GM18505 (cell line): ENCODE results near the gene FAM20B.
"Not testable (repeated sequence)": the region's sequence is repeated elsewhere in the genome, so short reads cannot be mapped to it uniquely, and the experiment has no call there.

Source experiments
- ATAC-seq: cut with Tn5 transposase; IDR thresholded peaks from one replicate; pipeline ENCODE4 v1.9.1; 2021; ENCODE audit not compliant: unreplicated experiment
- POLR2A ChIP-seq: IDR thresholded peaks from 4 replicates; pipeline ENCODE4 v1.6.1; 2011; ENCODE audit warnings: borderline replicate concordance; ENCODE audit not compliant: insufficient read depth, insufficient read length; ENCODE audit errors: extremely low read depth

FAM20B gene, protein sequence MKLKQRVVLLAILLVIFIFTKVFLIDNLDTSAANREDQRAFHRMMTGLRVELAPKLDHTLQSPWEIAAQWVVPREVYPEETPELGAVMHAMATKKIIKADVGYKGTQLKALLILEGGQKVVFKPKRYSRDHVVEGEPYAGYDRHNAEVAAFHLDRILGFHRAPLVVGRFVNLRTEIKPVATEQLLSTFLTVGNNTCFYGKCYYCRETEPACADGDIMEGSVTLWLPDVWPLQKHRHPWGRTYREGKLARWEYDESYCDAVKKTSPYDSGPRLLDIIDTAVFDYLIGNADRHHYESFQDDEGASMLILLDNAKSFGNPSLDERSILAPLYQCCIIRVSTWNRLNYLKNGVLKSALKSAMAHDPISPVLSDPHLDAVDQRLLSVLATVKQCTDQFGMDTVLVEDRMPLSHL

DNA sequence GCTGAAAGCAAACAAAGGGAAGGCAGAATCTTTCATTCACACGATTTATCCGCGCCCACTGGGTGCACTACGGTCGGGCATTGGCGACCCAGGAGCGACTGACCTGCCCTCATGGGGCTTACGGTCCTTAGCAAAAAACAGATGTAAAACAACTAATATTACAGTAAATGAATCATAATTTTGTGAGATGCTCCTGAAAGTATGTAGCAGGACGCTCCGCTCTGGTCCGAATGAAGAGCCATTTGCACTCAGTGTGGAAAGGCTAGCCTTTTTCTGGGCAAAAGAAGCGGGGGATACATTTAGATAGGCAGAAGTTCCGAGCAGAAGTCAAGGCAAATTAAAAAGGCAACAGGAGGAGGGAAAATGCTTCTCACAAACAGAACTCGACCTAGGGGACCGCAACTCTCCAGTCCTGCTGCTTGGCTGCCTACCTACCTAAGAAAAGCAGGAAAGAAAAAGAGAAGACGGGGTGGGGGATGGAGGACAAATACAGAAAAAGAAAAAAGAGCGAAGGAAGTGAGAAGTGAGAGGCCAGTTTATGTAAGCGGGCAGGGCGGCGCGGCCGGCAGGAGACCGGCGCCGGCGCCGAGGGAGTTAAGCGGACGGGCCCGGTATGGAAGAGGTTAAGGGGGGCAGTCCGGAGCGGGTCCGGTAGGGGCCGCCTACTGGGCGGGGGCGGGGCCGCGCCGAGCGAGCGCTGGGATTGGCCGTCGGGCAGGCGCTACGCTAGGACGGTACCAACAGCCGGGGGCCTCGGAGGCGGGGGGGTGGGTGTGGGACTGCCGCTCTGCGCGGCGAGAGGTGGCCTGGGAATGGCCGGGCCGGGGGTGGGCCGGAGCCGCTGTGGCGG lies at the start of gene FAM20B:
FAM20B (plus strand) TSS at position 770 of the 850 bp plus-strand sequence. CDS start 17,954 bp downstream, outside the sequence.
- peak; percentile 72 for ATAC-seq
- TF ChIP-seq POLR2A, result no peak

GRCh38 chr1:178976541-178976940 lies 49.2 kb upstream of the FAM20B start:
- no peak for TF ChIP-seq POLR2A
- no peak for ATAC-seq

- TF ChIP-seq POLR2A, result no peak
- ATAC-seq, result no peak
These were observed 39.5 kb upstream of the FAM20B start for GRCh38 chr1:178986204-178986603.

DNA sequence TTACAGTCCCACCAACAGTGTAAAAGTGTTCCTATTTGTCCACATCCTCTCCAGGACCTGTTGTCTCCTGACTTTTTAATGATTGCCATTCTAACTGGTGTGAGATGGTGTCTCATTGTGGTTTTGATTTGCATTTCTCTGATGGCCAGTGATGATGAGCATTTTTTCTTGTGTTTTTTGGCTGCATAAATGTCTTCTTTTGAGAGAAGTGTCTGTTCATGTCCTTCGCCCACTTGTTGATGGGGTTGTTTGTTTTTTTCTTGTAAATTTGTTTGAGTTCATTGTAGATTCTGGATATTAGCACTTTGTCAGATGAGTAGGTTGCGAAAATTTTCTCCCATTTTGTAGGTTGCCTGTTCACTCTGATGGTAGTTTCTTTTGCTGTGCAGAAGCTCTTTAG lies 37.5 kb upstream of the FAM20B start:
- ATAC-seq, result not testable (repeated sequence)

DNA sequence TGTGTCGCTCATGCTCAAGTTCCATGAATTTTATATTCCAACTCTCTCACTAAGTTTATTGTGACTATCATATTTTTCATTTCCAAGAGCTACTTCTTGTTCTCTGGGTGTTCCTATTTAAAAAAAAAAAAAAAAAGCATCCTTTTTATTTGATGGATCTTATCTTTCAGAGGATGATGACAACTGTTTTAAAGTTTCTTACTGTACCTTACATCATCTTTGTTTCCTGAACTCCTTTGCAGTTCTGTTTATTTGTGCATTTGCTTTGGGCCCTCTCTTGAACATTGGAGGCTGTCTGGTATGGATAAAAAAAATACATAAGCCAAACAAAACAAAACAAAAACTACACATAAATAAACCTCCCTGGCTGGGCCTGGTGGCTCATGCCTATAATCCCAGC lies 32.1 kb upstream of the FAM20B start:
- TF ChIP-seq POLR2A, result no peak
- ATAC-seq, result no peak

DNA sequence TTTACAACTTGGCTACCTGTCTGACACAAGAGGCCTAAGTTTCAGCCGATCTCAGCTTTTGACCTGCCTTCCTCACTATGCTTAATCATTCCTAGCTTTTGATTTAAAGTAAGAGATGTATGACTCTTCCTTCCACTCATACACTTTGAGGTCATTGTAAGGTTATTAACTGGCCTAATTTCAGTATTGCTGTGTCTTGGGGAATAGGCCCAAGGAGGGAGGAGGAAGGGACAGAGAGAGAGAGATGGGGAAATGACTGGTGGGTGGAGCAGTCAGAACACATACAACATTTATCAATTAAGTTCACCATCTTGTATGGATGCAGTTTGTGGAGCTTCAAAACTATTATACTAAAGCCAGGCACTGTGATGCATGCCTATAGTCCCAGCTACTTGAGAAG lies 28.3 kb upstream of the FAM20B start:
- ATAC-seq, result no peak

DNA sequence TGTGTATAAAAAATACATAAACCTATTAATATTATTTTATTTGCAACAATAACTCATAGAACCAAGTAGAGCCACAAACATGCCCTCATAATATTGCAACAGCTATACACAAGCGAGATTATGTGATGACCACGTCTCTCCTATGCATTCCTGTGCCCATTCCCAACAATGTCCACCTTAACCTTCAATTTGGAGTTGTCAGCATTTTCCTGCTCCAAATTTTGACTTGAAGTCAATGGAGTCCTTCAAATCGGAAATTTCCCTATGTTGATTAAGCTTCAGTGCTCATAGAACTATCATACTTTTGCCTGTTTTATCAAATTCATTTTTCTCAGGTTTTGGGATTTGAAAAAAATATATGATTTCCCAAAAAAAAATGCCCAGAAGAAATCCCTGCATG lies 27.4 kb upstream of the FAM20B start:
- no peak for ATAC-seq
- TF ChIP-seq POLR2A, result no peak

More for the DNA sequence above, 28.3 kb upstream of the FAM20B start:
- no peak for TF ChIP-seq POLR2A

DNA sequence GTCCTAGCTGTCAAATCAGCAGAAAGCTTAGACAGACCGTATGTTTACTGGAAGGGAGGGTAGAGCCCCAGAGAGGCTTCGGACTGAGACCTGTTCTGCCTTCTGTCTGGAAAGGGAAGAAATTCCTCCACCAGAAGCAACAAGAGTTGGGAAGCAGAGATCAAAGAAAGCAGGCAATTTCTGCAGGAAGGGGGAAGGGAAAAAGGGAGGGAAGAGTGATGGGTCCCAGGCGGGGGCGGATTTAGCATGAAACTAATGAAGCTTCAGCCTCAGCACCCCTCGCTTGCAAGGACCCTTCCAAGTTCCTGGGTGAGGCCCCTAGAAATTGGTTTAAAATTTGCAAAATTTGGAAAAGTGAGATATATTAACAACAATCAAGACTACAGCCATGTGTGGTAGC lies 26.6 kb upstream of the FAM20B start:
- ATAC-seq, result no peak
- no peak for TF ChIP-seq POLR2A

DNA sequence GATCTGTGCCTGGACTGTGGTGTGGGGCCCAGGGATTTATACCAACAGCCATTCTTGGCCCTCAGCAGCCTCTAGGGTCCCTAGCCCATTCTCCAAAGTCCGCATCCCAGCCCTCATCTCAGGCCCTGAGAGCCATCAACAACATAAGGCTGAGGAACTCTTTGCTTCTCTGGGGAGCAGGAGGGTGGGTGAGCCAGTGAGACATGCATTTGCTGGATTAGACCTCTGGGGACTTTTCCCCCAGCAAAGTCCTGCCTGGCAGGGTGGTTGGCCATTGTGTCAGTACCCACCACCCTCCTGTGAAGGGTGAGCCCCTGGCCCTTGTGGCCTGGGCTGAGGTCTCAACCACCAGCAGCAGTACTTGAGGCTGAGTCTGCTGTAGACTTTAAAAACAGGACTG lies 24.2 kb upstream of the FAM20B start:
- no peak for TF ChIP-seq POLR2A
- no peak for ATAC-seq

- not testable (repeated sequence) for ATAC-seq
These were observed 23.6 kb upstream of the FAM20B start for GRCh38 chr1:179002064-179002463.

DNA sequence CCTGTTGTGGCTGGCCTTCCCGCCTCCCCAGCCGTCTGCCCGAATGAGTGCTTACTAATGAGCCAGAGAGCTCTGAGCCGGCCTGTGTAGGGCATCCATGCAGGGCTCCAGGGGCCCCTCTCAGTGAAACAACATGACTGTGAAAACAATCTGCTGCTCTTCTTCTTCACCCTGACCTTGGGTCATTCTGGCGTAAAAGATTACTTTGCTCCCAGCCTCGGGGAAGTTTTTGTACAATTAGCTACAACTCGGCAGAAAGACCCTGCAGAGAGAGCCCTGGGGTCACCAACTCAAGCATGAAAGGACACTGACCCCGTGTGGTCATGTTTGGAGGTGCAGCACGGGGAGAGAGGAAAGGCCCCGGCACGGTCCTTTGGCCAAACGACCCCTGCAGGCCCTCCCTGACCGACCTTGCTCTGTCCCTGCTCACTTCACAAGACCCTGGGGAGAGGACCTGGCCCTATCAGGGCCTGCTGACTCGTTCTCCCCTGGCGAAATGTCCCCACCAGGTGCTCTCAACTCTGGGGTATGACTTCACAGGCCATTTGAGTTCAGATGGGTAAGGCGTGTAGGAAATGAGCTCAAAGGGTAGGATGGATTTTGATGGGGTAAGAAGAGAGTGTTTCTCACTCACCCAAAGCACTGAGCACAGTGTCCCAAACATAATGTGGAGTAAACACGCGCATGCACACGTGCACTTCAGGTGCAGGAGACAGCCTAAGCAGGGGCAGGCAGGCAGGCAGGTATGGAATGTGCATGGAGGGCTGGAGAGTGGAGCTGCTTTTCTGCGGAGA lies 22.9 kb upstream of the FAM20B start:
- ATAC-seq, result no peak
- no peak for TF ChIP-seq POLR2A

GRCh38 chr1:179003512-179004066 lies 22.1 kb upstream of the FAM20B start:
- no peak for TF ChIP-seq POLR2A
- ATAC-seq, result no peak

GRCh38 chr1:179007233-179007632 lies 18.5 kb upstream of the FAM20B start:
- no peak for TF ChIP-seq POLR2A
- no peak for ATAC-seq

DNA sequence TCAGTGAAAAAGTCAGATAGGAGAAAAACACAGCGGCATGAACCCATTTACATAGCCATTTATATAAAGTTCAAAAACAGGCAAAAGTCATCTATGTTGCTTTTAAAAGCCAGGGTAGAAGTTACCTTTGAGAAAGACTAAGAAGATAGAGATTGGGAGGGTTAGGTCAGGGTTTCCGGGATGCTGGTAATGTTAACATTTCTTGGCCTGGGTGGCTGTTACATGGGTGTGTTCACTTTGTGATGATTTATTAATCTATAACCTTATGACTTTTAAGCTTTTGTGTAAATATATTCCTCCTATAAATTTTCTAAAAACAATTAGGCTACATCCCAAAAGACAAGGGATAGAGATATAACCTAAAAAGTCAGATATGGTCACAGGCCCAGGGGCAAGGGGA lies 15.0 kb upstream of the FAM20B start:
- TF ChIP-seq POLR2A, result no peak
- no peak for ATAC-seq

GRCh38 chr1:179012038-179012437 lies 13.7 kb upstream of the FAM20B start:
- ATAC-seq, result no peak
- no peak for TF ChIP-seq POLR2A
